Progenitor cell of endocrine pancreas (in vitro differentiated cells): ENCODE results near the gene COL4A1. TPM values are rescaled to one million over a fixed set of nuclear protein-coding genes. Genes with fewer than 3 reads are reported as not detected.
A peak's percentile ranks its signal among the peaks of the same experiment; 100 is the strongest.

Experiments
- DNase-seq: peaks from one replicate; pipeline ENCODE4 v3.0.0; 2021; ENCODE audit warnings: low spot score; ENCODE audit not compliant: unreplicated experiment
- H3K27ac Mint-ChIP-seq: 2 replicates; pipeline ENCODE4 v1.8.0; 2021; ENCODE audit warnings: mild to moderate bottlenecking, moderate library complexity, mixed read lengths
- H3K27me3 Mint-ChIP-seq: 2 replicates; pipeline ENCODE4 v1.8.0; 2021; ENCODE audit warnings: mixed read lengths
- H3K36me3 Mint-ChIP-seq: 2 replicates; pipeline ENCODE4 v1.8.0; 2022; ENCODE audit warnings: mixed read lengths; ENCODE audit not compliant: insufficient read depth
- H3K4me1 Mint-ChIP-seq: 2 replicates; pipeline ENCODE4 v1.8.0; 2021; ENCODE audit warnings: low read depth, mixed read lengths
- H3K4me3 Mint-ChIP-seq: 2 replicates; pipeline ENCODE4 v1.8.0; 2021; ENCODE audit warnings: low read depth, mild to moderate bottlenecking, moderate library complexity, mixed read lengths
- H3K9me3 Mint-ChIP-seq: 2 replicates; pipeline ENCODE4 v1.8.0; 2021; ENCODE audit warnings: low read depth, mixed read lengths
- CTCF ChIP-seq: fragments of 200-600 bp; sonication (generic); IDR thresholded peaks from one replicate; pipeline ENCODE4 v1.5.0; 2021; ENCODE audit warnings: antibody characterized with exemption, mild to moderate bottlenecking; ENCODE audit not compliant: unreplicated experiment
- total RNA-seq: library from RNA; stranded (reverse); gene quantifications from 2 replicates; pipeline ENCODE4 v1.2.1, GENCODE V29; 2021

The COL4A1 gene
- total RNA-seq, 1 donor from 2014 or later: 81.3 TPM

- no peak for TF ChIP-seq CTCF
- Mint-ChIP-seq H3K27me3 (no peaks in the 10 kb centered on the region), H3K4me1 (peaks cover 1% of the 10 kb centered on the region), H3K9me3 (peaks cover under 1% of the 10 kb centered on the region), H3K4me3 (no peak overlapping the region), H3K36me3 (peaks cover 11% of the 10 kb centered on the region), H3K27ac (peak overlapping the region; percentile 67)
- no peak for DNase-seq
Observed at GRCh38 chr13:110208116-110208515, 98.8 kb downstream of the COL4A1 start.

GRCh38 chr13:110206996-110207395, 100.0 kb downstream of the COL4A1 start:
- Mint-ChIP-seq H3K9me3 (no peaks in the 10 kb centered on the region), H3K27ac (no peak overlapping the region), H3K4me3 (no peak overlapping the region), H3K36me3 (peaks cover 8% of the 10 kb centered on the region), H3K4me1 (peaks cover 1% of the 10 kb centered on the region), H3K27me3 (no peaks in the 10 kb centered on the region)
- no peak for TF ChIP-seq CTCF
- DNase-seq: no peak

GRCh38 chr13:110206185-110206584, 100.8 kb downstream of the COL4A1 start:
- H3K4me3 Mint-ChIP-seq: no peak overlapping the region
- no peaks in the 10 kb centered on the region for H3K9me3 Mint-ChIP-seq
- no peak for DNase-seq
- H3K4me1 Mint-ChIP-seq: peaks cover 1% of the 10 kb centered on the region
- H3K27ac Mint-ChIP-seq: no peak overlapping the region
- no peaks in the 10 kb centered on the region for H3K27me3 Mint-ChIP-seq
- peaks cover 6% of the 10 kb centered on the region for H3K36me3 Mint-ChIP-seq
- TF ChIP-seq CTCF: no peak

- Mint-ChIP-seq H3K36me3 (peaks cover 25% of the 10 kb centered on the region), H3K4me3 (no peak overlapping the region), H3K27ac (no peak overlapping the region), H3K27me3 (peaks cover 12% of the 10 kb centered on the region), H3K9me3 (no peaks in the 10 kb centered on the region), H3K4me1 (peaks cover 10% of the 10 kb centered on the region)
- no peak for DNase-seq
- TF ChIP-seq CTCF: no peak
Observed at GRCh38 chr13:110201114-110201513, 105.8 kb downstream of the COL4A1 start.

- Mint-ChIP-seq H3K27ac (no peak overlapping the region), H3K9me3 (no peaks in the 10 kb centered on the region), H3K4me3 (no peak overlapping the region), H3K4me1 (peaks cover 10% of the 10 kb centered on the region), H3K27me3 (peaks cover 12% of the 10 kb centered on the region), H3K36me3 (peaks cover 26% of the 10 kb centered on the region)
- DNase-seq: no peak
- no peak for TF ChIP-seq CTCF
Observed at GRCh38 chr13:110200276-110200870, 106.6 kb downstream of the COL4A1 start.
